Activated effector memory CD4-positive, alpha-beta T cell treated with Interleukin-2 at 50 U/mL for 16 hours (primary cell): ENCODE results near the gene DTX3L.
"Not testable (repeated sequence)": the region's sequence is repeated elsewhere in the genome, so short reads cannot be mapped to it uniquely, and the experiment has no call there.

Experiments used
- DNase-seq: peaks from one replicate; pipeline ENCODE4 v3.0.0-alpha.2; 2020

DTX3L gene

DNA sequence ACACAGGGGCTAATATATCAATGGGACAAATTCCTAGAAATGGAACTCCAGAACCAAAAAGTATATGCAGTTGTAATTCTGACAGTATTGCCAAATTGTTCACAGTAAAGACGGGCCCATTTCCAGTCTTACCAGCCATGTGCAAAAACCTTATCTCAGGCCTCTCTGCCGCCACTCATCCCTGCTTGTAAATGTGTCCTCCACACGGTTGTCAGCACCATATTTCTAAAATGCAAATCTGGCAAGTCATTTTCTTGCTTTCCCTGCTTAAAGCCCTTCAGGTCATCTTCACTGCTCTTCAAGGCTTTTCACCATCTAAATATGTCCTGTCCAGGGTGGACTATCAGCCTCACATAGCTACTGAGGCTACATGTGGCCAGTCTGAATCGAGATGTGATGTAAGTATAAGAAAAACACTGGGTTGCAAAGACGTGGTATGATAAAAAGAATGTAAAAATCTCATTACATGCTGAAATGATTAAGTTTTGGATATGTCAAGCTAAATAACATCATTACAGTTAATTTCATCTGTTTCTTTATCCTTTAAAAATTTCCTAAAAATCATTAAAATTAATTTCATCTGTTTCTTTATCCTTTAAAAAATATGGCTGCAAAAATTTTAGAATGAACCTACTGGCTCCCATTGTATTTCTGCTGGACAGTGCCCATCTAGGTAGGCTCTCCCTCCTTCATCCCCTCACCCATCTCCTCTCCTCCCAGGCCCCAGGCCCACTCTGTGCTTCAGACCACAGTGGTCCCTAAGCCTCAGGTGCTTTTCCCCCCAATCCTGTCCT lies 1.0 kb upstream of the DTX3L start:
- no peak for DNase-seq

DNA sequence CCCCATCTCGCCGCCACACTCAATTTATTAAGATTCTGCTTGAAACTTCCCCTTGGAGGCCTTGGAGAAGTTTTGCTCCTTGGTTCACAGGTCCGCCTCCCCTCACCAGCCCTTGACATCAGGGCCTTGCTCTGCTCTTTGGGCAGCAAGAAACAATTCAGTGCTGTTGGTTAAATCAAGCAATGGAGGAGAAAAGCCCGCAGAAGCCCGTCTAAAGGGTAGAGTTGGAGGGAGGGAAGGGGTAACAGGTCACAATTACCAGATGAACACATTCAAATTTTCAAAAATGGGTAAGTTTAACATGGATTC lies 467 bp upstream of the DTX3L start:
- DNase-seq, result no peak

GRCh38 chr3:122568131-122568530 lies 4.0 kb downstream of the DTX3L start:
- DNase-seq, result not testable (repeated sequence)

GRCh38 chr3:122568755-122569154 lies 4.6 kb downstream of the DTX3L start:
- DNase-seq, result no peak

GRCh38 chr3:122572940-122573412 lies 8.8 kb downstream of the DTX3L start:
- peak; percentile 17 for DNase-seq

DNA sequence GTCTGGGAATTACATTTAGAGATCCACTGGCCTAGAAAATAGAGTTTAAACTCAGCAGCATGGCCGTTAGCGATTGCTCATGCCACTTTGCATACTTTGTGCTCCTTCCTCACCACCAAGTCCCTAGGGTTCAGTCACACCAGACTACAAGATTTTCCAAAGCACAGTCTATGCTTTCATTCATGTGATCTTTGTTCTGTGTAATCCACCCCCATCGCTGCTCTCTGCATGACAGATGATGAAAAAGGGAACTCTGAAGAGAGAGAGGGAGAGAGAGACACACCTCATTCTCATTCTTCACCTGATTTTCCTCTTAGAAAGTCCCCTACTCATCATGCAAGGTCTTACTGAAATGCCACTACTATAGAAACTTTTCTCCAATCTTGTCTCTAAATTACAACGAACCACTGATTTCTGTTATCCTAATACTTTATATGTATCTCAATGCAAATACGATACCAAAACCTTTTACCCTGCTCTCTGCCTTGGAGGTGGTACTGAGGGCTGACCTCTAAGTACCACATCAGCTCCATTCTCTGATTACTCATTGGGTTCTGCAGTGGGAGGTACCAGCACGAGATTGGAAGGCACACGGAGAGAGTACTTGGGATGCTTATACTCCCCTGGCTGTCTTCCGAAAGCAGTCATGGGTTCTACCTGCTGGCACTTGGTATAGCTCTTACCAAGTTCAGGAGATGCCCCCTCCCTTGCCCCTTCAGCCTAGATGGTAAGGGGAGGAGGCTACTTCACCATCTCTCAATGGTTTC lies 12.2 kb downstream of the DTX3L start:
- no peak for DNase-seq

DNA sequence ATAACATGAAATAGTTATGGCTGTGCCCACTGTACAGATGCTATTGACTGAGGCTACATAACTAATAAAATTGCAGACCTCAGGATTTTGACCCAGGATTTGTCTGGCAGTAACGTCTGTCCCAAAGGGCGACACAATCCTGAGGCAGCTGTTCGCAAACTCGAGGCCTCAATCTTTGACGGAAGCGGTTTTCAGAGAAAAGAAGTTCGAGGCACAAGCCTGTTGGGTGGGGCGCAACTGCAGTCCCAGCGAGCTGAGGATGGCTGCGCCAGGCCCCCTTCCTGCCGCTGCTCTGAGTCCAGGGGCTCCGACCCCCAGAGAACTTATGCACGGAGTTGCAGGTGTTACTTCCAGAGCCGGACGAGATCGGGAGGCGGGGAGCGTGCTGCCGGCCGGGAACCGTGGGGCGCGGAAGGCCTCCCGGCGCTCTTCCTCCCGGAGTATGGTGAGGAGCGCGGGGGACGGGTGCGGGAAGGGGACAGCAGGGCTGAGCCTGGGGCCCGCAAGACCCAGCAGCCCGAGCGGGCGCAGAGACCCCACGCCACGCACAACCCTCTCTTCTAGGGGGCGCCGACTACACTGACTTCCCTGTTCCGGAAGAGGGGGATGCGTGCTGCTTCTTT lies 13.4 kb downstream of the DTX3L start, which contains the start of gene PARP15:
Gene PARP15, plus strand, starts transcription at position 242 of the 623 bp plus-strand sequence. Its CDS starts 18 bp downstream, at position 260.
- peak; percentile 55 for DNase-seq

GRCh38 chr3:122578069-122578740 lies 14.1 kb downstream of the DTX3L start:
- no peak for DNase-seq

DNA sequence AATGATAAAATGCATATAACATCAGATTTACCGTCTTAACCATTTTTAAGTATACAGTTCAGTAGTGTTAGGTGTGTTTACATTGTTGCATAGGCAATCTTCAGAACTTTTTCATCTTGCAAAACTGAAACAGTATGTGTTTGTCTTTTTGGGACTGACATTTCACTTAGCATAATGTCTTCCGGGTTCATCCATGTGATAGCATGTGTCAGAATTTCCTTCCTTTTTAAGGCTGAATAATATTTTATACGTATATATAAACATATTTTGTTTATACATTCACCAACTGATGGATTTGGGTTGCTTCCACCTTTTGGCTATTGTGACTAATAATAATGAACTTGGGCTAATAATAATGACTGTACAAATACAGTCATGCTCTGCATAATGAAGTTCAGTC lies 16.3 kb downstream of the DTX3L start:
- no peak for DNase-seq

DNA sequence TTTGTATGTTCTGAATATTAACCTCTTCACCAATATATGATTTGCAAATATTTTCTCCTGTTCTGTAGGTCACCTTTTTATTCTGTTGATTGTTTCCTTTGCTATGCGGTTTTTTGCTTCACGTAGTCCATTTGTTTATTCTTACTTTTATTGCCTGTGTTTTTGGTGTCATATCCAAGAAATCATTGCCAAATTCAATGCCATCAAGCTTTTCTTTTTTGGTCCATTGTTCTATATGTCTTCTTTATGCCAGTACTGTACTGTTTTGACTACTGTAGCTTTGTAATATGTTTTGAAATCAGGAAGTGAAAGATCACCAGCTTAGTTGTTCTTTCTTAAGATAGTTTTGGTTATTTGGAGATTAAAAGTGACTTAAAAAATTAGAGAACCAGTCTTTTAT lies 17.5 kb downstream of the DTX3L start:
- DNase-seq, result no peak

DNA sequence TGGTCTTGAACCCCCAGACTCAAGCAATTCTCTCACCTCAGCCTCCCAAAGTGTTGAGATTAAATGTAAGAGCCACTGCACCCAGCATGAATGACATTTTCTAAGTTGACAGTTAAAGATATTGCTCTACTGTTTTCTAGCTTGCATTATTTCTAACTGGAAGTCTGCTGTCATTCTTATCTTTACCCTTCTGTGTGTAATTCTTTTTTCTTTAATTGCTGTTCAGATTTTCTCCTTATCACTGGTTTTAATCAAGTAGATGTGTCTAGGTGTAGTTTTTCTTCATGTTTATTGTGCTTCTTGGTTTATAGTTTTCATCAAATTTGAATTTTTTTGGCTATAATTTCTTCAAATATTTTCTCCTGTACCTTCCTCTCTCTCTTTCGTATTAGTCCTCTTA lies 18.3 kb downstream of the DTX3L start:
- DNase-seq, result no peak

- no peak for DNase-seq
Observed at GRCh38 chr3:122586098-122586497, 22.0 kb downstream of the DTX3L start.

DNA sequence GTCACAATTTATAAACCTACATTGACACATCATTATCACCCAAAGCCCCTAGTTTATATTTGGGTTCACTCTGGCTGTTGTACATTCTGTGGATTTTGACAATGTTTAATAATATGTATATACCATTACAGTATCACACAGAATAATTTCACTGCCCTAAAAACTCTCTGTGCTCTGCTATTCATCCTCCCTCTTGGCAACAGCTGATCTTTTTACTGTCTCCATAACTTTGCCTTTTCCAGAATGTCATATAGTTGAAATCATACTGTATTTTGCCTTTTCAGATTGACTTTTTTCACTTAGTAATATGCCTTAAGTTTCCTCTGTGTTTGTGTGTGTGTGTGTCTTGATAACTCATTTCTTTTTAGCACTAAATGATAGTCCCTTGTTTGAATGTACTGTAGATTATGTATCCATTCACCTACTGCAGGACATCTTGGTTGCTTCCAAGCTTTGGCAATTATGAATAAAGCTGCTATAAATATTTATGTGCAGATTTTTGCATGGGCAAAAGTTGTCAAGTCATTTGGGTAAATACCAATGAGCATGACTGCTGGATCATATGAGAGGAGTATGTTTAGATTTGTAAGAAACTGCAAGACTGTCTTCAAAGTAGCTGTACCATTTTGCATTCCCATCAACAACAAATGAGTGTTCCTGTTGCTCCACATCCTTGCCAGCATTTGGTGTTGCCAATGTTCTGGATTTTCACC lies 22.8 kb downstream of the DTX3L start:
- no peak for DNase-seq

DNA sequence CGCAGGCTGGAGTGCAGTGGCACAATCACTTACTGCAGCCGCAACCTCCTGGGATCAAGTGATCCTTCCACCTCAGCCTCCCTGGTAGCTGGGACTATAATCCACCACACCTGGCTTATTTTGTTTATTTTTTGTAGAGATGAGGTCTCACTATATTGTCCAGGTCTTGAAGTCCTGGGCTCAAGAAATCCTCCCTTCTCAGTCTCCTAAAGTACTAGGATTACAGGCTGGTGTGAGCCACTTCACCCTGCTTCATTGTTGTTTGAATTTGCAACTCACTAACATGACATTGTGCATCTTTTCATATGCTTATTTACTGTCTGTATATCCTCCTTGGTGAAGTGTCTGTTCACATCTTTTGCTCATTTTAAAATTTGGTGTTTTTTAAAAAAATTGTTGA lies 23.4 kb downstream of the DTX3L start:
- DNase-seq, result no peak

DNA sequence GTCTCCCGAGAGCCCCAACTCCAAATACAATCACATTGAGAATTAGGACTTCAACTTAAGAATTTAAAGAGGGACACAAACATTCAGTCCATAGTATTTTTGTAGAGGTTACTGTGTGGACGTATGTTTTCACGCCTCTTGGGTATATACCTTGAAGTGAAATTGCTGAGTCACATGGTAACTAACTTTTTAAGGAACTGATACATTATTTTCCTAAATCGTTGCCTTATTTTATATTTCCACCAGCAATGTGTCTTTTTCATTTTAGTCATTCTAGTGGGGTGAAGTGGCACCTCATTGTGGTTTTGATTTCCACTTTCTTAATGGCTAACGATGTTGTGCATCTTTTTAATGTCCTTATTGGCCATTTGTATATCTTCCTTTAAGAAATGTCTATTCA lies 25.2 kb downstream of the DTX3L start:
- DNase-seq, result no peak

DNA sequence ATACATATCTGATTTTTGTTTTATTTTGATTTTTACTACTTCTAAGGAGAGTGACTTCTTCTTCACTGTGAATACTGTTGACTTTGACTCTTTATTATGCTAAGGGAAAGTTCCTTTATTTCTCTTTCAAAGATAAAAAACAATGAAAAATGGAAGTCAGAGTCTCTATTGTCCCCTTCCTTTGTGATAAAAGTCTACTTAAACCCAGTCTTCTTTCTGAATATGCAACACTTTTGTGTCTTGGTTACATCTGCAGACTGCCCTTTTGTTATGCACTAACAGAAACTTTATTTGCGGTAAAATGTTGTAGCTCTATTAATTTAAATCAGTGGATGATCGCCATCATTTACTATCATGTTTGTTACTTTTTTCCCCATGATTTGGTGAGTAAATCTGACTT lies 26.5 kb downstream of the DTX3L start:
- no peak for DNase-seq

- DNase-seq, result no peak
Observed at GRCh38 chr3:122594025-122594424, 29.9 kb downstream of the DTX3L start.

GRCh38 chr3:122598151-122598550 lies 34.0 kb downstream of the DTX3L start:
- no peak for DNase-seq

DNA sequence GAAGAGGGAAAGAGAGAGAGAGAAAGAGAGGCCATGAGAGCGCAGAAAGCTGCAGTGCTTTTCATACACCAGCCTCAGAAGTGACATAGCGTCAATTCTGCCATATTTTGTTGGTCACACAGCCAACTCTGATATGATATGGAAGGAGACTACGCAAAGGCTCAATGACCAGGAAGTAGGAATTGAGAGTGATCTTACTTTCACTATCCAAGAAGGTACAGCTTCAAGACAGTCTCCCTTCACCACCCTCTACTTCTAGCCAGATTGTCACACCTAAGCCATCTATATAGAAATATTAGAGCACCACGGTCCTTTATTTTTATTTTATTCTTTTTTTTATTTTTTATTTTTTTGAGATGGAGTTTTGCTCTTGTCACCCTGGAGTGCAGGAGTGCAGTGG lies 34.4 kb downstream of the DTX3L start:
- no peak for DNase-seq

- DNase-seq, result no peak
Observed at GRCh38 chr3:122602011-122602710, 38.0 kb downstream of the DTX3L start.

- DNase-seq, result no peak
Observed at GRCh38 chr3:122603056-122603455, 38.9 kb downstream of the DTX3L start.

GRCh38 chr3:122606330-122606729 lies 42.2 kb downstream of the DTX3L start:
- DNase-seq, result no peak
